Measurements from ENCODE around the gene ARL10. TPM values are rescaled to one million over a fixed set of nuclear protein-coding genes. Genes with fewer than 3 reads are reported as not detected.

ARL10 gene
- total RNA-seq, 6 experiments from 2014 or later: 0.93 to 2.4 (median 1.1) TPM

DNA sequence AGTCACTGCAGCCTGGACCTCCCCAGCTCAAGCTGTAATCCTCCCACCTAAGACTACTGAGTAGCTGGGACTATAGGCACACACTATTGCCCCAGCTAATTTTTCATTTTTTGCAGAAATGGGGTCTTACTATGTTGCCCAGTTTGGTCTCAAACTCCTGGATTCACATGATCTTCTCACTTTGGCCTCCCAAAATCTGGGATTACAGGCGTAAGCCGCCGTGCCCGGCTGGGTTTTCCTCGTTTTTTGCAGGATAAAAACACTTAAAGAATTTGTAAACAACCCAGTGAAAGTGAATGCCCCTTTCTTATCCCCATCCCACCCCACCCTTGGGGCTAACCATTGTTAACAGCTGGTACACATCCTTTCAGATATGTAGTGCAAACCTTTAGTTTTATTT lies 43.3 kb downstream of the ARL10 start:
- Histone ChIP-seq H3K9me3 (no peaks in the 10 kb centered on the region), H3K36me3 (peaks cover 3 to 12% (median 4%) of the 10 kb centered on the region in 4 donors), H3K27me3 (no peaks in the 10 kb centered on the region), H3K4me1 (no peaks in the 10 kb centered on the region), H3K27ac (no peak overlapping the region), H3K4me3 (no peak overlapping the region)
- WGBS (ENCODE audit: insufficient coverage, low coverage, low lambda C conversion rate, missing lambda C conversion rate): 94% methylated on average over 5 of the region's 5 CpGs
- ATAC-seq: no peak
- intact Hi-C loops (cut with DNase I): no loop called here
- TF ChIP-seq, protein P1, sequence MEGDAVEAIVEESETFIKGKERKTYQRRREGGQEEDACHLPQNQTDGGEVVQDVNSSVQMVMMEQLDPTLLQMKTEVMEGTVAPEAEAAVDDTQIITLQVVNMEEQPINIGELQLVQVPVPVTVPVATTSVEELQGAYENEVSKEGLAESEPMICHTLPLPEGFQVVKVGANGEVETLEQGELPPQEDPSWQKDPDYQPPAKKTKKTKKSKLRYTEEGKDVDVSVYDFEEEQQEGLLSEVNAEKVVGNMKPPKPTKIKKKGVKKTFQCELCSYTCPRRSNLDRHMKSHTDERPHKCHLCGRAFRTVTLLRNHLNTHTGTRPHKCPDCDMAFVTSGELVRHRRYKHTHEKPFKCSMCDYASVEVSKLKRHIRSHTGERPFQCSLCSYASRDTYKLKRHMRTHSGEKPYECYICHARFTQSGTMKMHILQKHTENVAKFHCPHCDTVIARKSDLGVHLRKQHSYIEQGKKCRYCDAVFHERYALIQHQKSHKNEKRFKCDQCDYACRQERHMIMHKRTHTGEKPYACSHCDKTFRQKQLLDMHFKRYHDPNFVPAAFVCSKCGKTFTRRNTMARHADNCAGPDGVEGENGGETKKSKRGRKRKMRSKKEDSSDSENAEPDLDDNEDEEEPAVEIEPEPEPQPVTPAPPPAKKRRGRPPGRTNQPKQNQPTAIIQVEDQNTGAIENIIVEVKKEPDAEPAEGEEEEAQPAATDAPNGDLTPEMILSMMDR (IDR thresholded peaks at IDR 0.05): no peak
- no peak for TF ChIP-seq POLR2A (IDR thresholded peaks at IDR 0.05)
- DNase-seq: peak in 1 of 3 donors; percentile 14

GRCh38 chr5:176409765-176410164 lies 44.5 kb downstream of the ARL10 start:
- Histone ChIP-seq H3K9me3 (no peaks in the 10 kb centered on the region), H3K4me3 (no peak overlapping the region), H3K27ac (no peak overlapping the region), H3K27me3 (no peaks in the 10 kb centered on the region), H3K36me3 (peaks cover 3 to 12% (median 4%) of the 10 kb centered on the region in 4 donors), H3K4me1 (peaks cover 0 to 6% (median 0%) of the 10 kb centered on the region in 4 donors)
- 88% methylated on average over 1 of the region's 4 CpGs for WGBS (ENCODE audit: insufficient coverage, low coverage, low lambda C conversion rate, missing lambda C conversion rate)
- intact Hi-C loops (cut with DNase I): loop anchor here in 1 of 2 donors (10.0 kb wide), 1 partner anchor 245 kb away; no protein-coding TSS in a partner anchor
- DNase-seq (peak in 1 of 3 donors; percentile 18), ATAC-seq (no peak)
- TF ChIP-seq POLR2A (IDR thresholded peaks at IDR 0.05): no peak
- TF ChIP-seq, protein P1 (IDR thresholded peaks at IDR 0.05): no peak

- H3K9me3 ChIP-seq: no peaks in the 10 kb centered on the region
- whole genome bisulfite sequencing (ENCODE audit: insufficient coverage, low coverage, low lambda C conversion rate, missing lambda C conversion rate): 96% methylated on average over 2 of the region's 5 CpGs
- peak in 1 of 3 donors; percentile 28 for DNase-seq
- H3K27ac ChIP-seq: no peak overlapping the region
- H3K4me3 ChIP-seq: no peak overlapping the region
- H3K27me3 ChIP-seq: no peaks in the 10 kb centered on the region
- peaks cover 3 to 12% (median 4%) of the 10 kb centered on the region in 4 donors for H3K36me3 ChIP-seq
- ATAC-seq: no peak
- no peak for TF ChIP-seq POLR2A (IDR thresholded peaks at IDR 0.05)
- TF ChIP-seq, protein P1 (IDR thresholded peaks at IDR 0.05): no peak
- peaks cover 0 to 15% (median 2%) of the 10 kb centered on the region in 4 donors for H3K4me1 ChIP-seq
- intact Hi-C loops (cut with DNase I): loop anchor here in 1 of 2 donors (10.0 kb wide), 1 partner anchor 244 kb away; no protein-coding TSS in a partner anchor
These were observed 45.3 kb downstream of the ARL10 start for GRCh38 chr5:176410486-176411180.

- no peak for DNase-seq
- intact Hi-C loops (cut with DNase I): loop anchor here in 1 of 2 donors (10.0 kb wide), 1 partner anchor 242 kb away; no protein-coding TSS in a partner anchor
- Histone ChIP-seq H3K4me1 (peaks cover 0 to 21% (median 2%) of the 10 kb centered on the region in 4 donors), H3K36me3 (peaks cover 2 to 8% (median 4%) of the 10 kb centered on the region in 4 donors), H3K4me3 (no peak overlapping the region), H3K27me3 (no peaks in the 10 kb centered on the region), H3K9me3 (no peaks in the 10 kb centered on the region), H3K27ac (no peak overlapping the region)
- ATAC-seq: no peak
- TF ChIP-seq, protein P1 (IDR thresholded peaks at IDR 0.05): no peak
- no peak for TF ChIP-seq POLR2A (IDR thresholded peaks at IDR 0.05)
- WGBS (ENCODE audit: insufficient coverage, low coverage, low lambda C conversion rate, missing lambda C conversion rate): 92% methylated on average over 2 of the region's 10 CpGs
These were observed 47.4 kb downstream of the ARL10 start for GRCh38 chr5:176412517-176413254.
